ENCODE data around the gene UBE2L6. TPM values are rescaled to one million over a fixed set of nuclear protein-coding genes. Genes with fewer than 3 reads are reported as not detected.

Gene UBE2L6
- 120 TPM for total RNA-seq
- long read RNA-seq, transcript UBE2L6-201 (4 exons, 1,354 nt): major isoform, 178 of 192 reads
- long read RNA-seq, partial matches to known transcripts: 1 of 192 reads
- long read RNA-seq, other reads (novel, unspliced or antisense): 5 of 192 reads

GRCh38 chr11:57567515-57568329 lies at the start of gene UBE2L6:
Gene UBE2L6 (minus strand): TSS chr11:57567672. CDS start chr11:57567611, 61 bp downstream.
- Histone ChIP-seq H3K27ac (peak within 1 kb of the TSS; percentile 89), H3K27me3 (no peaks in the 10 kb centered on the region), H3K4me3 (peak within 1 kb of the TSS; percentile 96), H3K4me1 (peaks cover 12% of the 10 kb centered on the region), H3K9me3 (no peaks in the 10 kb centered on the region), H3K36me3 (no peaks in the 10 kb centered on the region)
- intact Hi-C loops (cut with DNase I): loop anchor here (5.0 kb wide), 1 partner anchor 75 kb away; no protein-coding TSS in a partner anchor
- TF ChIP-seq, protein P1, sequence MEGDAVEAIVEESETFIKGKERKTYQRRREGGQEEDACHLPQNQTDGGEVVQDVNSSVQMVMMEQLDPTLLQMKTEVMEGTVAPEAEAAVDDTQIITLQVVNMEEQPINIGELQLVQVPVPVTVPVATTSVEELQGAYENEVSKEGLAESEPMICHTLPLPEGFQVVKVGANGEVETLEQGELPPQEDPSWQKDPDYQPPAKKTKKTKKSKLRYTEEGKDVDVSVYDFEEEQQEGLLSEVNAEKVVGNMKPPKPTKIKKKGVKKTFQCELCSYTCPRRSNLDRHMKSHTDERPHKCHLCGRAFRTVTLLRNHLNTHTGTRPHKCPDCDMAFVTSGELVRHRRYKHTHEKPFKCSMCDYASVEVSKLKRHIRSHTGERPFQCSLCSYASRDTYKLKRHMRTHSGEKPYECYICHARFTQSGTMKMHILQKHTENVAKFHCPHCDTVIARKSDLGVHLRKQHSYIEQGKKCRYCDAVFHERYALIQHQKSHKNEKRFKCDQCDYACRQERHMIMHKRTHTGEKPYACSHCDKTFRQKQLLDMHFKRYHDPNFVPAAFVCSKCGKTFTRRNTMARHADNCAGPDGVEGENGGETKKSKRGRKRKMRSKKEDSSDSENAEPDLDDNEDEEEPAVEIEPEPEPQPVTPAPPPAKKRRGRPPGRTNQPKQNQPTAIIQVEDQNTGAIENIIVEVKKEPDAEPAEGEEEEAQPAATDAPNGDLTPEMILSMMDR (IDR thresholded peaks at IDR 0.05): no peak
- peak; percentile 92 for DNase-seq
- ATAC-seq: peak; percentile 92

DNA sequence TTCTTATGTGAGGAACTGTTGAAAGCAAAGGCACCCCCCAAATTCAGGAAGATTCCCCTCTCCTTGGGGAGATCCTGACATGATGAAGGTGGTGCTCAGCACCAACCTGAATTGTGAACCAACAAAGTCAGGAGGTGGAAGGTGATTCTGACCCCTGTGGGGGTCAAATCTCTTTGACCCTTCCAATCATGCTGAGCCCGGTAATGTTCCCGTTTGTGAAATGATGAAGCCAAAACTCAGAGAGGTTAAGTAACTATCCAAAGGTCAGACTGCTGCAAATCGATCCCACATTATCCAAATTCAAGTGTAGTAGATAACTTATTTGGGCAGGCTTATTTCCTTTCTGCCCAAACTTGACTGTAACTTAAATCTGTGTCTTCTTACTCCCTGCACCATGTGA lies 49.1 kb upstream of the UBE2L6 start:
- DNase-seq (no peak), ATAC-seq (no peak)
- TF ChIP-seq, protein P1 (IDR thresholded peaks at IDR 0.05): no peak
- no peaks in the 10 kb centered on the region for H3K4me1 ChIP-seq
- intact Hi-C loops (cut with DNase I): no loop called here
- no peak overlapping the region for H3K27ac ChIP-seq
- H3K4me3 ChIP-seq: no peak overlapping the region
- no peaks in the 10 kb centered on the region for H3K27me3 ChIP-seq
- peaks cover 50% of the 10 kb centered on the region for H3K36me3 ChIP-seq
- no peaks in the 10 kb centered on the region for H3K9me3 ChIP-seq

GRCh38 chr11:57615308-57615707 lies 47.8 kb upstream of the UBE2L6 start:
- Histone ChIP-seq H3K27me3 (no peaks in the 10 kb centered on the region), H3K4me3 (no peak overlapping the region), H3K36me3 (peaks cover 63% of the 10 kb centered on the region), H3K4me1 (no peaks in the 10 kb centered on the region), H3K27ac (no peak overlapping the region), H3K9me3 (no peaks in the 10 kb centered on the region)
- TF ChIP-seq, protein P1 (IDR thresholded peaks at IDR 0.05): no peak
- DNase-seq (no peak), ATAC-seq (no peak)
- intact Hi-C loops (cut with DNase I): no loop called here

DNA sequence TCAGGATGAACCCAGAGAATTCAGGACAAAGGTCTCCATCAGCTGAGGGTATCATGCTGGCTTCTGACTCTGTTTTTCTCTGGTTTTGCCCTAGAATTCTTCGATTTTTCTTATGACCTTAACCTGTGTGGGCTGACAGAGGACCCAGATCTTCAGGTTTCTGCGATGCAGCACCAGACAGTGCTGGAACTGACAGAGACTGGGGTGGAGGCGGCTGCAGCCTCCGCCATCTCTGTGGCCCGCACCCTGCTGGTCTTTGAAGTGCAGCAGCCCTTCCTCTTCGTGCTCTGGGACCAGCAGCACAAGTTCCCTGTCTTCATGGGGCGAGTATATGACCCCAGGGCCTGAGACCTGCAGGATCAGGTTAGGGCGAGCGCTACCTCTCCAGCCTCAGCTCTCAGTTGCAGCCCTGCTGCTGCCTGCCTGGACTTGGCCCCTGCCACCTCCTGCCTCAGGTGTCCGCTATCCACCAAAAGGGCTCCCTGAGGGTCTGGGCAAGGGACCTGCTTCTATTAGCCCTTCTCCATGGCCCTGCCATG lies 46.8 kb upstream of the UBE2L6 start:
- H3K36me3 ChIP-seq: peaks cover 73% of the 10 kb centered on the region
- no peak overlapping the region for H3K27ac ChIP-seq
- H3K27me3 ChIP-seq: no peaks in the 10 kb centered on the region
- ATAC-seq (no peak), DNase-seq (no peak)
- TF ChIP-seq, protein P1 (IDR thresholded peaks at IDR 0.05): no peak
- intact Hi-C loops (cut with DNase I): no loop called here
- no peak overlapping the region for H3K4me3 ChIP-seq
- no peaks in the 10 kb centered on the region for H3K9me3 ChIP-seq
- H3K4me1 ChIP-seq: no peaks in the 10 kb centered on the region

DNA sequence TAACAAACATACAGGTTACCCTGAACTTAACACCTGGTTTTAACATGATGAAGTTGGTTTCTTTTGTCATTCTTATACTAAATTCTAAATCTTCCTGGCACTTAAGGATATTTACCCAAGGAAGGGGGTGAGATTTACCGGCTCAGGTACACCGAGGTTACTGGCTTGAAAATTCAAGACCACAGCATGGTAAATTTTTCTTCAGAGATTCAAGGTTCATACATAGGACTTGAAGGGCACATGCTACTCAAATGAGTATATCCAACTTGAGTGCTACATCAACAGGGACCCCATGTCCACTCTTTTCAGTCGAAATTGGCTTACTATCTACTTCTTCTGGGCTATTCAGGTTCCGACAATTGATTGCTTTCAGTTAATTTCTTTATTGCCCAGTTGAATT lies 42.7 kb upstream of the UBE2L6 start:
- no peak overlapping the region for H3K4me3 ChIP-seq
- H3K36me3 ChIP-seq: peaks cover 86% of the 10 kb centered on the region
- ATAC-seq: no peak

More for the DNA sequence above, 42.7 kb upstream of the UBE2L6 start:
- TF ChIP-seq, protein P1 (IDR thresholded peaks at IDR 0.05): no peak
- H3K27me3 ChIP-seq: no peaks in the 10 kb centered on the region
- H3K27ac ChIP-seq: no peak overlapping the region
- no peak for DNase-seq
- H3K9me3 ChIP-seq: no peaks in the 10 kb centered on the region
- intact Hi-C loops (cut with DNase I): no loop called here
- H3K4me1 ChIP-seq: no peaks in the 10 kb centered on the region
